WTC11 (cell line): ENCODE measurements around the gene RNF39. TPM values are rescaled to one million over a fixed set of nuclear protein-coding genes. Genes with fewer than 3 reads are reported as not detected.

Experiments used
- ATAC-seq: fragments of 200-7000 bp; cut with Tn5 transposase; 2 replicates; pipeline ENCODE4 v1.10.0; 2021; ENCODE audit warnings: mild to moderate bottlenecking, moderate library complexity
- Bru-seq: library from RNA; stranded (reverse); fragments of 400-500 nt; gene quantifications from one replicate; lab custom pipeline; 2021; lab: Mats Ljungman, UMichigan
- CTCF ChIA-PET: fragments of 300-600 bp; sonication (Branson Sonifier 250); formaldehyde crosslinking; loops from one replicate; lab custom pipeline; 2021; ENCODE audit warnings: antibody characterized with exemption; lab: Charles Lee
- POLR2A ChIA-PET: fragments of 350-600 bp; sonication (Branson Sonifier 250); formaldehyde crosslinking; loops from one replicate; lab custom pipeline; 2021; ENCODE audit warnings: antibody characterized with exemption; lab: Charles Lee
- DNase-seq: peaks from one replicate; pipeline ENCODE4 v3.0.0; 2021; ENCODE audit warnings: low spot score
- H3K27ac Mint-ChIP-seq: 2 replicates; pipeline ENCODE4 v1.8.0; 2021; ENCODE audit warnings: mixed read lengths
- H3K27me3 Mint-ChIP-seq: 2 replicates; pipeline ENCODE4 v1.8.0; 2021; ENCODE audit warnings: low read depth, mild to moderate bottlenecking, moderate library complexity, mixed read lengths
- H3K36me3 Mint-ChIP-seq: 2 replicates; pipeline ENCODE4 v1.8.0; 2021; ENCODE audit warnings: mixed read lengths
- H3K4me1 Mint-ChIP-seq: 2 replicates; pipeline ENCODE4 v1.8.0; 2022; ENCODE audit warnings: mixed read lengths
- H3K4me3 Mint-ChIP-seq: 2 replicates; pipeline ENCODE4 v1.8.0; 2021; ENCODE audit warnings: mild to moderate bottlenecking, moderate library complexity, mixed read lengths
- H3K9me3 Mint-ChIP-seq: 2 replicates; pipeline ENCODE4 v1.8.0; 2021; ENCODE audit warnings: mixed read lengths
- ATF1 ChIP-seq: sonication (generic); formaldehyde crosslinking; IDR thresholded peaks from 2 replicates; pipeline ENCODE4 v1.8.1; 2023; ENCODE audit warnings: mild to moderate bottlenecking, moderate library complexity, missing genetic modification reagents
- FOXJ3 ChIP-seq: sonication (generic); formaldehyde crosslinking; IDR thresholded peaks from 2 replicates; pipeline ENCODE4 v1.9.0; 2021; ENCODE audit warnings: missing genetic modification reagents, mild to moderate bottlenecking, borderline replicate concordance
- FOXK1 ChIP-seq: sonication (generic); formaldehyde crosslinking; IDR thresholded peaks from 2 replicates; pipeline ENCODE4 v1.8.0; 2022; ENCODE audit warnings: mild to moderate bottlenecking, moderate library complexity, missing genetic modification reagents
- FOXP1 ChIP-seq: sonication (generic); formaldehyde crosslinking; IDR thresholded peaks from 2 replicates; pipeline ENCODE4 v1.8.0; 2022; ENCODE audit warnings: missing genetic modification reagents, mild to moderate bottlenecking, moderate library complexity, borderline replicate concordance
- MYBL2 ChIP-seq: sonication (generic); formaldehyde crosslinking; IDR thresholded peaks from 2 replicates; pipeline ENCODE4 v1.8.1; 2023; ENCODE audit warnings: mild to moderate bottlenecking, moderate library complexity, missing genetic modification reagents
- NFE2L1 ChIP-seq: sonication (generic); formaldehyde crosslinking; IDR thresholded peaks from 2 replicates; pipeline ENCODE4 v1.8.1; 2023; ENCODE audit warnings: missing genetic modification reagents
- NFYB ChIP-seq: sonication (generic); formaldehyde crosslinking; conservative IDR thresholded peaks from 2 replicates; pipeline ENCODE4 v1.8.0; 2022; ENCODE audit warnings: low read depth, missing genetic modification reagents
- RELA ChIP-seq: sonication (generic); formaldehyde crosslinking; IDR thresholded peaks from 2 replicates; pipeline ENCODE4 v1.8.1; 2022; ENCODE audit warnings: missing genetic modification reagents, mild to moderate bottlenecking, borderline replicate concordance
- SP1 ChIP-seq: sonication (generic); formaldehyde crosslinking; conservative IDR thresholded peaks from 2 replicates; pipeline ENCODE4 v1.8.1; 2022; ENCODE audit warnings: missing genetic modification reagents
- ZBTB21 ChIP-seq: sonication (generic); formaldehyde crosslinking; IDR thresholded peaks from 2 replicates; pipeline ENCODE4 v1.8.1; 2023; ENCODE audit warnings: mild to moderate bottlenecking, missing genetic modification reagents, borderline replicate concordance
- ZNF317 ChIP-seq: sonication (generic); formaldehyde crosslinking; IDR thresholded peaks from 2 replicates; pipeline ENCODE4 v1.8.1; 2023; ENCODE audit warnings: low read depth, mild to moderate bottlenecking, moderate library complexity, missing genetic modification reagents, borderline replicate concordance
- ZNF396 ChIP-seq: fragments of 250-450 bp; sonication (Bioruptor Pico); IDR thresholded peaks from 2 replicates; pipeline ENCODE4 v1.8.0; 2021; ENCODE audit warnings: mild to moderate bottlenecking, moderate library complexity, borderline replicate concordance
- long read RNA-seq, 3 experiments: library from RNA in 1 of 3; library from capped mRNA in 1 of 3; library from polyadenylated mRNA in 1 of 3; unstranded in 2 of 3; stranded (forward) in 1 of 3; transcript quantifications; one replicate each; pipeline ENCODE4 v2.0.0, GENCODE V29; 2021
- total RNA-seq: library from RNA; stranded (reverse); gene quantifications from 3 replicates; pipeline ENCODE4 v1.2.3, GENCODE V29; 2021
- TF ChIP-seq, protein P1 (sequence below): sonication (generic); formaldehyde crosslinking; IDR thresholded peaks from 2 replicates; pipeline ENCODE4 v1.8.0; 2023; ENCODE audit warnings: mild to moderate bottlenecking, missing genetic modification reagents
- TF ChIP-seq, protein P2 (sequence below): sonication (generic); formaldehyde crosslinking; IDR thresholded peaks from 2 replicates; pipeline ENCODE4 v1.8.0; 2022; ENCODE audit warnings: missing genetic modification reagents
- TF ChIP-seq, protein P3 (sequence below): sonication (generic); formaldehyde crosslinking; IDR thresholded peaks from 2 replicates; pipeline ENCODE4 v1.8.0; 2022; ENCODE audit warnings: mild to moderate bottlenecking, missing genetic modification reagents
- TF ChIP-seq, protein P4 (sequence below): sonication (generic); formaldehyde crosslinking; IDR thresholded peaks from 2 replicates; pipeline ENCODE4 v1.8.0; 2023; ENCODE audit warnings: missing genetic modification reagents, mild to moderate bottlenecking, borderline replicate concordance
- TF ChIP-seq, protein P5 (sequence below): sonication (generic); formaldehyde crosslinking; IDR thresholded peaks from 2 replicates; pipeline ENCODE4 v1.8.1; 2022; ENCODE audit warnings: low read depth, mild to moderate bottlenecking, moderate library complexity, missing genetic modification reagents, borderline replicate concordance
- TF ChIP-seq, protein P6 (sequence below): sonication (generic); formaldehyde crosslinking; IDR thresholded peaks from 2 replicates; pipeline ENCODE4 v1.8.0; 2023; ENCODE audit warnings: missing genetic modification reagents

RNF39 gene, protein sequence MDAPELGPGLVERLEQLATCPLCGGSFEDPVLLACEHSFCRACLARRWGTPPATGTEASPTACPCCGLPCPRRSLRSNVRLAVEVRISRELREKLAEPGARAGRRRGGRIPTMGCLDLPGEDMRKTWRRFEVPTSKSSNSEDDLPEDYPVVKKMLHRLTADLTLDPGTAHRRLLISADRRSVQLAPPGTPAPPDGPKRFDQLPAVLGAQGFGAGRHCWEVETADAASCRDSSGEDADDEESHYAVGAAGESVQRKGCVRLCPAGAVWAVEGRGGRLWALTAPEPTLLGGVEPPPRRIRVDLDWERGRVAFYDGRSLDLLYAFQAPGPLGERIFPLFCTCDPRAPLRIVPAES
- total RNA-seq, result 4.2 to 5.1 TPM (median 4.5 TPM) in 3 replicates
- percentile 46 among the genes with signal in this experiment for Bru-seq, nascent RNA
- long read RNA-seq, experiment 1, transcript RNF39-201 (4 exons, 2,206 nt), result major isoform, 8 of 10 reads
- long read RNA-seq, experiment 1, partial matches to known transcripts, result 1 of 10 reads
- long read RNA-seq, experiment 1, other reads (novel, unspliced or antisense), result 1 of 10 reads
- long read RNA-seq, experiment 2, partial matches to known transcripts, result 0 of 3 reads
- long read RNA-seq, experiment 2, other reads (novel, unspliced or antisense), result 2 of 3 reads
- long read RNA-seq, experiment 3, result 0 reads

DNA sequence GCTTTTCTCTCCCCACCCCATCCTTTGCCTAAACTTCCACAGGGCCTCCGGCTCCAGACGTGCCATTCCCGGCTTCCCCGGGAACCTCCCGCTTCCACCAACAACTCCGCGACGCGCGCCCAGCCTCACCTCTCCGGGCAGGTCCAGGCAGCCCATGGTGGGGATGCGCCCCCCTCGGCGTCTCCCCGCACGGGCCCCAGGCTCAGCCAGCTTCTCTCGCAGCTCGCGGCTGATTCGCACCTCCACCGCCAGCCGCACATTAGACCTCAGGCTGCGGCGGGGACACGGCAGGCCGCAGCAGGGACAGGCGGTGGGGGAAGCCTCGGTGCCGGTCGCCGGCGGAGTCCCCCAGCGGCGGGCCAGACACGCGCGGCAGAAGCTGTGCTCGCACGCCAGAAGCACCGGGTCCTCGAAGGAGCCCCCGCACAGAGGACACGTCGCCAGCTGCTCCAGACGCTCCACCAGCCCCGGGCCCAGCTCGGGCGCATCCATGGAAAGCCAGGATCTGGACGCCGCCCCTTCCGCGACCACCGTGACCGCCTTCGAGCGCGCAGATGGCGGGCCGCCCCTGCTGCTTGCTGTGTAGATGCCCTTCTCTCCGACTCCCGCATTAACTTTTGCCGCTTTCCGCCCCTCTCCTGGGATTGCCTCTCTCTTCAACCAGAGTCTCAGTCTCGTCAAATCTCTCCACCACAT lies at the start of gene RNF39:
TSS of gene RNF39 (minus strand) at position 676 of the 696 bp plus-strand sequence. CDS start at position 492, 184 bp downstream.
- Mint-ChIP-seq H3K27ac (peak within 1 kb of the TSS; percentile 47), H3K27me3 (peaks cover 94% of the 10 kb centered on the region), H3K4me1 (peaks cover 32% of the 10 kb centered on the region), H3K9me3 (no peaks in the 10 kb centered on the region), H3K4me3 (peak within 1 kb of the TSS; percentile 96), H3K36me3 (no peaks in the 10 kb centered on the region; the same call in none of the 2 replicates)
- CTCF ChIA-PET, result interaction anchor here (0.5 to 4.4 kb wide), 10 partner anchors 9 to 422 kb away, joined by 3 to 69 read pairs (median 10); partner anchors contain the start of genes POLR1H and PPP1R11
- DNase-seq, result peak; percentile 28
- TF ChIP-seq, protein P1, sequence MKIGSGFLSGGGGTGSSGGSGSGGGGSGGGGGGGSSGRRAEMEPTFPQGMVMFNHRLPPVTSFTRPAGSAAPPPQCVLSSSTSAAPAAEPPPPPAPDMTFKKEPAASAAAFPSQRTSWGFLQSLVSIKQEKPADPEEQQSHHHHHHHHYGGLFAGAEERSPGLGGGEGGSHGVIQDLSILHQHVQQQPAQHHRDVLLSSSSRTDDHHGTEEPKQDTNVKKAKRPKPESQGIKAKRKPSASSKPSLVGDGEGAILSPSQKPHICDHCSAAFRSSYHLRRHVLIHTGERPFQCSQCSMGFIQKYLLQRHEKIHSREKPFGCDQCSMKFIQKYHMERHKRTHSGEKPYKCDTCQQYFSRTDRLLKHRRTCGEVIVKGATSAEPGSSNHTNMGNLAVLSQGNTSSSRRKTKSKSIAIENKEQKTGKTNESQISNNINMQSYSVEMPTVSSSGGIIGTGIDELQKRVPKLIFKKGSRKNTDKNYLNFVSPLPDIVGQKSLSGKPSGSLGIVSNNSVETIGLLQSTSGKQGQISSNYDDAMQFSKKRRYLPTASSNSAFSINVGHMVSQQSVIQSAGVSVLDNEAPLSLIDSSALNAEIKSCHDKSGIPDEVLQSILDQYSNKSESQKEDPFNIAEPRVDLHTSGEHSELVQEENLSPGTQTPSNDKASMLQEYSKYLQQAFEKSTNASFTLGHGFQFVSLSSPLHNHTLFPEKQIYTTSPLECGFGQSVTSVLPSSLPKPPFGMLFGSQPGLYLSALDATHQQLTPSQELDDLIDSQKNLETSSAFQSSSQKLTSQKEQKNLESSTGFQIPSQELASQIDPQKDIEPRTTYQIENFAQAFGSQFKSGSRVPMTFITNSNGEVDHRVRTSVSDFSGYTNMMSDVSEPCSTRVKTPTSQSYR (CRISPR knock-in tag), result no peak
- TF ChIP-seq NFYB (CRISPR knock-in tag) (no peak), ZBTB21 (CRISPR knock-in tag) (no peak), ZNF317 (no peak), MYBL2 (CRISPR knock-in tag) (0 out of 2 replicates have a peak, but pooled peaks have one; percentile 14), RELA (CRISPR knock-in tag) (peak; percentile 18; the same call in 1 of the 2 replicates), SP1 (CRISPR knock-in tag) (peak; percentile 1; the same call in 1 of the 2 replicates), FOXK1 (0 out of 2 replicates have a peak, but pooled peaks have one; percentile 1), ATF1 (CRISPR knock-in tag) (no peak), ZNF396 (CRISPR knock-in tag) (no peak), FOXP1 (0 out of 2 replicates have a peak, but pooled peaks have one; percentile 37), NFE2L1 (CRISPR knock-in tag) (no peak), FOXJ3 (CRISPR knock-in tag) (no peak)
- TF ChIP-seq, protein P2, sequence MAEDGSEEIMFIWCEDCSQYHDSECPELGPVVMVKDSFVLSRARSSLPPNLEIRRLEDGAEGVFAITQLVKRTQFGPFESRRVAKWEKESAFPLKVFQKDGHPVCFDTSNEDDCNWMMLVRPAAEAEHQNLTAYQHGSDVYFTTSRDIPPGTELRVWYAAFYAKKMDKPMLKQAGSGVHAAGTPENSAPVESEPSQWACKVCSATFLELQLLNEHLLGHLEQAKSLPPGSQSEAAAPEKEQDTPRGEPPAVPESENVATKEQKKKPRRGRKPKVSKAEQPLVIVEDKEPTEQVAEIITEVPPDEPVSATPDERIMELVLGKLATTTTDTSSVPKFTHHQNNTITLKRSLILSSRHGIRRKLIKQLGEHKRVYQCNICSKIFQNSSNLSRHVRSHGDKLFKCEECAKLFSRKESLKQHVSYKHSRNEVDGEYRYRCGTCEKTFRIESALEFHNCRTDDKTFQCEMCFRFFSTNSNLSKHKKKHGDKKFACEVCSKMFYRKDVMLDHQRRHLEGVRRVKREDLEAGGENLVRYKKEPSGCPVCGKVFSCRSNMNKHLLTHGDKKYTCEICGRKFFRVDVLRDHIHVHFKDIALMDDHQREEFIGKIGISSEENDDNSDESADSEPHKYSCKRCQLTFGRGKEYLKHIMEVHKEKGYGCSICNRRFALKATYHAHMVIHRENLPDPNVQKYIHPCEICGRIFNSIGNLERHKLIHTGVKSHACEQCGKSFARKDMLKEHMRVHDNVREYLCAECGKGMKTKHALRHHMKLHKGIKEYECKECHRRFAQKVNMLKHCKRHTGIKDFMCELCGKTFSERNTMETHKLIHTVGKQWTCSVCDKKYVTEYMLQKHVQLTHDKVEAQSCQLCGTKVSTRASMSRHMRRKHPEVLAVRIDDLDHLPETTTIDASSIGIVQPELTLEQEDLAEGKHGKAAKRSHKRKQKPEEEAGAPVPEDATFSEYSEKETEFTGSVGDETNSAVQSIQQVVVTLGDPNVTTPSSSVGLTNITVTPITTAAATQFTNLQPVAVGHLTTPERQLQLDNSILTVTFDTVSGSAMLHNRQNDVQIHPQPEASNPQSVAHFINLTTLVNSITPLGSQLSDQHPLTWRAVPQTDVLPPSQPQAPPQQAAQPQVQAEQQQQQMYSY (CRISPR knock-in tag), result peak; percentile 43
- TF ChIP-seq, protein P3, sequence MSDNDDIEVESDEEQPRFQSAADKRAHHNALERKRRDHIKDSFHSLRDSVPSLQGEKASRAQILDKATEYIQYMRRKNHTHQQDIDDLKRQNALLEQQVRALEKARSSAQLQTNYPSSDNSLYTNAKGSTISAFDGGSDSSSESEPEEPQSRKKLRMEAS, result peak; percentile 76
- TF ChIP-seq, protein P4, sequence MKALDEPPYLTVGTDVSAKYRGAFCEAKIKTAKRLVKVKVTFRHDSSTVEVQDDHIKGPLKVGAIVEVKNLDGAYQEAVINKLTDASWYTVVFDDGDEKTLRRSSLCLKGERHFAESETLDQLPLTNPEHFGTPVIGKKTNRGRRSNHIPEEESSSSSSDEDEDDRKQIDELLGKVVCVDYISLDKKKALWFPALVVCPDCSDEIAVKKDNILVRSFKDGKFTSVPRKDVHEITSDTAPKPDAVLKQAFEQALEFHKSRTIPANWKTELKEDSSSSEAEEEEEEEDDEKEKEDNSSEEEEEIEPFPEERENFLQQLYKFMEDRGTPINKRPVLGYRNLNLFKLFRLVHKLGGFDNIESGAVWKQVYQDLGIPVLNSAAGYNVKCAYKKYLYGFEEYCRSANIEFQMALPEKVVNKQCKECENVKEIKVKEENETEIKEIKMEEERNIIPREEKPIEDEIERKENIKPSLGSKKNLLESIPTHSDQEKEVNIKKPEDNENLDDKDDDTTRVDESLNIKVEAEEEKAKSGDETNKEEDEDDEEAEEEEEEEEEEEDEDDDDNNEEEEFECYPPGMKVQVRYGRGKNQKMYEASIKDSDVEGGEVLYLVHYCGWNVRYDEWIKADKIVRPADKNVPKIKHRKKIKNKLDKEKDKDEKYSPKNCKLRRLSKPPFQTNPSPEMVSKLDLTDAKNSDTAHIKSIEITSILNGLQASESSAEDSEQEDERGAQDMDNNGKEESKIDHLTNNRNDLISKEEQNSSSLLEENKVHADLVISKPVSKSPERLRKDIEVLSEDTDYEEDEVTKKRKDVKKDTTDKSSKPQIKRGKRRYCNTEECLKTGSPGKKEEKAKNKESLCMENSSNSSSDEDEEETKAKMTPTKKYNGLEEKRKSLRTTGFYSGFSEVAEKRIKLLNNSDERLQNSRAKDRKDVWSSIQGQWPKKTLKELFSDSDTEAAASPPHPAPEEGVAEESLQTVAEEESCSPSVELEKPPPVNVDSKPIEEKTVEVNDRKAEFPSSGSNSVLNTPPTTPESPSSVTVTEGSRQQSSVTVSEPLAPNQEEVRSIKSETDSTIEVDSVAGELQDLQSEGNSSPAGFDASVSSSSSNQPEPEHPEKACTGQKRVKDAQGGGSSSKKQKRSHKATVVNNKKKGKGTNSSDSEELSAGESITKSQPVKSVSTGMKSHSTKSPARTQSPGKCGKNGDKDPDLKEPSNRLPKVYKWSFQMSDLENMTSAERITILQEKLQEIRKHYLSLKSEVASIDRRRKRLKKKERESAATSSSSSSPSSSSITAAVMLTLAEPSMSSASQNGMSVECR (CRISPR knock-in tag), result peak; percentile 49; the same call in 1 of the 2 replicates
- TF ChIP-seq, protein P5, sequence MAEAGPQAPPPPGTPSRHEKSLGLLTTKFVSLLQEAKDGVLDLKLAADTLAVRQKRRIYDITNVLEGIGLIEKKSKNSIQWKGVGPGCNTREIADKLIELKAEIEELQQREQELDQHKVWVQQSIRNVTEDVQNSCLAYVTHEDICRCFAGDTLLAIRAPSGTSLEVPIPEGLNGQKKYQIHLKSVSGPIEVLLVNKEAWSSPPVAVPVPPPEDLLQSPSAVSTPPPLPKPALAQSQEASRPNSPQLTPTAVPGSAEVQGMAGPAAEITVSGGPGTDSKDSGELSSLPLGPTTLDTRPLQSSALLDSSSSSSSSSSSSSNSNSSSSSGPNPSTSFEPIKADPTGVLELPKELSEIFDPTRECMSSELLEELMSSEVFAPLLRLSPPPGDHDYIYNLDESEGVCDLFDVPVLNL (CRISPR knock-in tag), result 0 out of 2 replicates have a peak, but pooled peaks have one; percentile 20
- TF ChIP-seq, protein P6, sequence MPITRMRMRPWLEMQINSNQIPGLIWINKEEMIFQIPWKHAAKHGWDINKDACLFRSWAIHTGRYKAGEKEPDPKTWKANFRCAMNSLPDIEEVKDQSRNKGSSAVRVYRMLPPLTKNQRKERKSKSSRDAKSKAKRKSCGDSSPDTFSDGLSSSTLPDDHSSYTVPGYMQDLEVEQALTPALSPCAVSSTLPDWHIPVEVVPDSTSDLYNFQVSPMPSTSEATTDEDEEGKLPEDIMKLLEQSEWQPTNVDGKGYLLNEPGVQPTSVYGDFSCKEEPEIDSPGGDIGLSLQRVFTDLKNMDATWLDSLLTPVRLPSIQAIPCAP (CRISPR knock-in tag), result 0 out of 2 replicates have a peak, but pooled peaks have one; percentile 53
- POLR2A ChIA-PET, result interaction anchor here (0.9 to 2.1 kb wide), 3 partner anchors 14 to 252 kb away, joined by 3 to 8 read pairs (median 7); partner anchors contain the start of genes POLR1H and TRIM39
- ATAC-seq, result peak; percentile 2
